CD14-positive monocyte (primary cell): ENCODE data around the gene GNG13. TPM values are rescaled to one million over a fixed set of nuclear protein-coding genes. Genes with fewer than 3 reads are reported as not detected.

ENCODE experiments used
- DNase-seq, 3 donors: peaks; one replicate each; pipeline ENCODE4 v3.0.0-alpha.2; 2011 to 2022
- H2AFZ ChIP-seq: 2 replicates; pipeline ENCODE4 v1.6.0; 2012; ENCODE audit warnings: mild to moderate bottlenecking, low read depth, low read length, inconsistent platforms; ENCODE audit not compliant: insufficient read depth, poor library complexity, severe bottlenecking
- H3K27ac ChIP-seq, 2 donors: 1 replicate in 1 of 2; 2 replicates in 1 of 2; pipeline ENCODE4 v1.5.1; 2012 to 2013; ENCODE audit warnings: low read length in 2 of 2, control low read depth in 1 of 2, inconsistent platforms in 1 of 2, low read depth in 1 of 2, mild to moderate bottlenecking in 1 of 2
- H3K27me3 ChIP-seq, 2 donors: one replicate each; pipeline versions ENCODE4 v1.6.0 to v1.6.1; 2011 to 2013; ENCODE audit warnings: low read length in 2 of 2; ENCODE audit not compliant: control insufficient read depth in 2 of 2, insufficient read depth in 2 of 2
- H3K36me3 ChIP-seq, 2 donors: replicated peaks in 1 of 2; 1 replicate in 1 of 2; 2 replicates in 1 of 2; pipeline versions ENCODE4 v1.5.1 to v1.6.1; 2012 to 2013; ENCODE audit warnings: low read length in 2 of 2, control low read depth in 1 of 2, inconsistent platforms in 1 of 2, mild to moderate bottlenecking in 1 of 2; ENCODE audit not compliant: insufficient read depth in 2 of 2, control insufficient read depth in 1 of 2
- H3K4me1 ChIP-seq, 2 donors: 1 replicate in 1 of 2; 2 replicates in 1 of 2; pipeline versions ENCODE4 v1.5.1 to v1.6.1; 2012 to 2013; ENCODE audit warnings: low read length in 2 of 2, control low read depth in 1 of 2, inconsistent platforms in 1 of 2, mild to moderate bottlenecking in 1 of 2, moderate library complexity in 1 of 2; ENCODE audit not compliant: insufficient read depth in 2 of 2, control insufficient read depth in 1 of 2
- H3K4me2 ChIP-seq: replicated peaks from 2 replicates; pipeline ENCODE3; 2012; ENCODE audit warnings: low read length, moderate library complexity, mild to moderate bottlenecking; ENCODE audit not compliant: poor library complexity, severe bottlenecking; ENCODE audit errors: extremely low read depth
- H3K4me3 ChIP-seq, 3 experiments: fragments of 200-600 bp in 1 of 3; sonication (generic) in 1 of 3; replicated peaks in 1 of 3; 1 replicate in 2 of 3; 2 replicates in 1 of 3; pipeline ENCODE4 v1.5.1; 2011 to 2013; ENCODE audit warnings: low read length in 3 of 3, mild to moderate bottlenecking in 3 of 3, control low read depth in 2 of 3, low read depth in 2 of 3, inconsistent platforms in 1 of 3, moderate library complexity in 1 of 3
- H3K79me2 ChIP-seq: 2 replicates; pipeline ENCODE4 v1.6.0; 2012; ENCODE audit warnings: mild to moderate bottlenecking, control low read depth, inconsistent platforms, low read length, moderate library complexity; ENCODE audit not compliant: insufficient read depth
- H3K9ac ChIP-seq: 2 replicates; pipeline ENCODE4 v1.6.0; 2017; ENCODE audit warnings: low read length, mild to moderate bottlenecking; ENCODE audit not compliant: insufficient read depth, poor library complexity, severe bottlenecking
- H3K9me3 ChIP-seq, 2 donors: replicated peaks in 1 of 2; 1 replicate in 1 of 2; 2 replicates in 1 of 2; pipeline versions ENCODE4 v1.5.1 to v1.6.1; 2012 to 2013; ENCODE audit warnings: low read length in 2 of 2, control low read depth in 1 of 2; ENCODE audit not compliant: control insufficient read depth in 1 of 2, insufficient read depth in 1 of 2
- H4K20me1 ChIP-seq: 2 replicates; pipeline ENCODE4 v1.6.0; 2012; ENCODE audit warnings: mild to moderate bottlenecking, low read length, control low read depth, moderate library complexity; ENCODE audit not compliant: insufficient read depth
- H3K27ac Mint-ChIP-seq, 7 donors: one replicate each; pipeline ENCODE4 v1.8.0; 2020; ENCODE audit warnings: mild to moderate bottlenecking in 7 of 7, mixed read lengths in 7 of 7, moderate library complexity in 6 of 7, inconsistent platforms in 2 of 7
- H3K27me3 Mint-ChIP-seq, 3 donors: one replicate each; pipeline ENCODE4 v1.8.0; 2021 to 2022; ENCODE audit warnings: low read depth in 3 of 3, mild to moderate bottlenecking in 3 of 3, mixed read lengths in 3 of 3, moderate library complexity in 3 of 3, inconsistent platforms in 1 of 3
- H3K36me3 Mint-ChIP-seq, 2 donors: one replicate each; pipeline ENCODE4 v1.8.0; 2020; ENCODE audit warnings: mixed read lengths in 2 of 2, inconsistent platforms in 1 of 2, mild to moderate bottlenecking in 1 of 2
- H3K4me1 Mint-ChIP-seq: one replicate; pipeline ENCODE4 v1.8.0; 2020; ENCODE audit warnings: mild to moderate bottlenecking, mixed read lengths
- H3K4me3 Mint-ChIP-seq, 2 donors: one replicate each; pipeline ENCODE4 v1.8.0; 2020; ENCODE audit warnings: mild to moderate bottlenecking in 2 of 2, mixed read lengths in 2 of 2, moderate library complexity in 1 of 2
- H3K9me3 Mint-ChIP-seq, 7 donors: one replicate each; pipeline ENCODE4 v1.8.0; 2020 to 2022; ENCODE audit warnings: mixed read lengths in 7 of 7, mild to moderate bottlenecking in 6 of 7, moderate library complexity in 6 of 7, inconsistent platforms in 2 of 7
- WGBS: methylation state at CpG from one replicate; pipeline ENCODE4 v1.1.5; 2013; ENCODE audit warnings: missing lambda C conversion rate; ENCODE audit not compliant: insufficient coverage; 5-methylcytosine and 5-hydroxymethylcytosine counted together
- intact Hi-C, 2 donors: fragments of 100-400 bp; cut with micrococcal nuclease; formaldehyde crosslinking; loops; one replicate each; pipeline versions ENCODE4 v1.15.0 to v1.15.1; 2023
- polyA plus RNA-seq, 3 donors: library from polyadenylated mRNA; depleted of rRNA in 1 of 3; unstranded in 2 of 3; stranded (reverse) in 1 of 3; fragments of 300-500 nt in 2 of 3; fragments of >200 nt in 1 of 3; fragmentation: Illumina TruSeq in 2 of 3; gene quantifications; 1 replicate in 2 of 3; 2 replicates in 1 of 3; pipeline ENCODE4 v1.2.3, GENCODE V29; 2012 to 2021
- TF ChIP-seq, protein P1 (sequence below): fragments of 200-600 bp; IDR thresholded peaks from one replicate; pipeline ENCODE4 v1.8.0; 2022; ENCODE audit warnings: antibody characterized with exemption, mild to moderate bottlenecking

The GNG13 gene
- polyA plus RNA-seq, 3 donors: not detected

DNA sequence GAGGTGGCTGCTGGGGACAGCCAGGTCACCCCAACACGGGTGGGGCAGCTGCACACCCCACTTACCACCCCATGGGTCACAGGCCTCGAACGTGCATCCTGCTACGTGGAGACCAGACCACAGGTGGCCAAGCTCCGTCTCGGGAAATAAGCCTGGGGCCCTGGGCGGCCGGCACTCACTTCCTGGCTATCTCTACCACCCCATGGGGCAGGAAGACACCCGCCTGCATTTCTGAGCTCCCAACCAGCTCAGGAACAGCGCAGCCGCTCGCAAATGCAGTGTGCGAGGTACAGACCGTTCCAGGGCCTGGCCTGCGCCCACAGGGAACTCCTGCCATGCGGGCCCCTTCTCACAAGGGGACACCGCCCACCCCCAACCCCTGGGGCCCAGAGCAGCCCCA lies 4.9 kb upstream of the GNG13 start:
- peaks cover 8 to 12% of the 10 kb centered on the region in 2 donors for H3K4me1 ChIP-seq
- H3K36me3 ChIP-seq: no peaks in the 10 kb centered on the region
- no peak overlapping the region for H3K9ac ChIP-seq
- H3K4me3 ChIP-seq: no peak overlapping the region
- H4K20me1 ChIP-seq: no peaks in the 10 kb centered on the region
- H3K27me3 ChIP-seq: peaks cover 0 to 23% of the 10 kb centered on the region in 2 donors
- Mint-ChIP-seq H3K36me3 (peaks cover 0 to 3% of the 10 kb centered on the region in 2 donors), H3K4me1 (peaks cover 15% of the 10 kb centered on the region), H3K27ac (no peak overlapping the region), H3K4me3 (no peak overlapping the region), H3K9me3 (peaks cover 0 to 7% (median 0%) of the 10 kb centered on the region in 7 donors), H3K27me3 (peaks cover 20 to 41% (median 22%) of the 10 kb centered on the region in 3 donors)
- TF ChIP-seq, protein P1, sequence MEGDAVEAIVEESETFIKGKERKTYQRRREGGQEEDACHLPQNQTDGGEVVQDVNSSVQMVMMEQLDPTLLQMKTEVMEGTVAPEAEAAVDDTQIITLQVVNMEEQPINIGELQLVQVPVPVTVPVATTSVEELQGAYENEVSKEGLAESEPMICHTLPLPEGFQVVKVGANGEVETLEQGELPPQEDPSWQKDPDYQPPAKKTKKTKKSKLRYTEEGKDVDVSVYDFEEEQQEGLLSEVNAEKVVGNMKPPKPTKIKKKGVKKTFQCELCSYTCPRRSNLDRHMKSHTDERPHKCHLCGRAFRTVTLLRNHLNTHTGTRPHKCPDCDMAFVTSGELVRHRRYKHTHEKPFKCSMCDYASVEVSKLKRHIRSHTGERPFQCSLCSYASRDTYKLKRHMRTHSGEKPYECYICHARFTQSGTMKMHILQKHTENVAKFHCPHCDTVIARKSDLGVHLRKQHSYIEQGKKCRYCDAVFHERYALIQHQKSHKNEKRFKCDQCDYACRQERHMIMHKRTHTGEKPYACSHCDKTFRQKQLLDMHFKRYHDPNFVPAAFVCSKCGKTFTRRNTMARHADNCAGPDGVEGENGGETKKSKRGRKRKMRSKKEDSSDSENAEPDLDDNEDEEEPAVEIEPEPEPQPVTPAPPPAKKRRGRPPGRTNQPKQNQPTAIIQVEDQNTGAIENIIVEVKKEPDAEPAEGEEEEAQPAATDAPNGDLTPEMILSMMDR: no peak
- H3K27ac ChIP-seq: no peak overlapping the region
- WGBS: 78% methylated on average over 16 of the region's 17 CpGs
- H3K4me2 ChIP-seq: no peak overlapping the region
- H3K79me2 ChIP-seq: no peaks in the 10 kb centered on the region
- H3K9me3 ChIP-seq: no peaks in the 10 kb centered on the region
- DNase-seq: no peak
- intact Hi-C loops: no loop called here
- H2AFZ ChIP-seq: no peak overlapping the region

- Histone ChIP-seq H3K4me1 (peaks cover 8 to 12% of the 10 kb centered on the region in 2 donors), H3K36me3 (no peaks in the 10 kb centered on the region), H3K9ac (no peak overlapping the region), H3K9me3 (no peaks in the 10 kb centered on the region), H3K79me2 (no peaks in the 10 kb centered on the region), H3K4me2 (no peak overlapping the region), H3K27ac (no peak overlapping the region), H3K27me3 (peaks cover 5 to 33% of the 10 kb centered on the region in 2 donors), H3K4me3 (no peak overlapping the region), H4K20me1 (no peaks in the 10 kb centered on the region), H2AFZ (no peak overlapping the region)
- TF ChIP-seq, protein P1: no peak
- Mint-ChIP-seq H3K9me3 (peaks cover 0 to 6% (median 0%) of the 10 kb centered on the region in 7 donors), H3K27me3 (peaks cover 18 to 47% (median 28%) of the 10 kb centered on the region in 3 donors), H3K4me3 (no peak overlapping the region), H3K36me3 (peaks cover 0 to 3% of the 10 kb centered on the region in 2 donors), H3K4me1 (peaks cover 15% of the 10 kb centered on the region), H3K27ac (no peak overlapping the region)
- DNase-seq: no peak
- intact Hi-C loops: no loop called here
- WGBS: 89% methylated on average over 26 of the region's 33 CpGs
Measured at GRCh38 chr16:804193-805048, 3.9 kb upstream of the GNG13 start.
